HAP-1 (cell line): ENCODE measurements around the gene PTPRT.

Source experiments
- DNase-seq, 2 experiments: peaks; one replicate each; pipeline ENCODE4 v3.0.0-alpha.2; 2016 to 2020; ENCODE audit warnings: low spot score in 2 of 2
- H3K27me3 ChIP-seq: fragments of 250-450 bp; sonication (Bioruptor Pico); 2 replicates; pipeline ENCODE4 v1.5.1; 2020; ENCODE audit warnings: low read depth, mild to moderate bottlenecking, moderate library complexity
- H3K36me3 ChIP-seq: fragments of 250-450 bp; sonication (Bioruptor Pico); replicated peaks from 2 replicates; pipeline ENCODE4 v1.5.1; 2020; ENCODE audit warnings: mild to moderate bottlenecking
- H3K4me1 ChIP-seq: fragments of 250-450 bp; sonication (Bioruptor Pico); 2 replicates; pipeline ENCODE4 v1.5.1; 2020; ENCODE audit warnings: mild to moderate bottlenecking
- H3K4me3 ChIP-seq: fragments of 250-450 bp; sonication (Bioruptor Pico); 2 replicates; pipeline ENCODE4 v1.5.1; 2020; ENCODE audit warnings: mild to moderate bottlenecking, moderate library complexity
- H3K9me3 ChIP-seq: fragments of 250-450 bp; sonication (Bioruptor Pico); 2 replicates; pipeline ENCODE4 v1.5.1; 2020; ENCODE audit warnings: mild to moderate bottlenecking, moderate library complexity
- in situ Hi-C: fragments of 300-500 bp; cut with MboI; formaldehyde crosslinking; loops from 3 replicates; pipeline ENCODE4 v1.14.3; 2020; ENCODE audit warnings: low sequenced_read_pairs, inconsistent platforms, mixed read lengths

The PTPRT gene

DNA sequence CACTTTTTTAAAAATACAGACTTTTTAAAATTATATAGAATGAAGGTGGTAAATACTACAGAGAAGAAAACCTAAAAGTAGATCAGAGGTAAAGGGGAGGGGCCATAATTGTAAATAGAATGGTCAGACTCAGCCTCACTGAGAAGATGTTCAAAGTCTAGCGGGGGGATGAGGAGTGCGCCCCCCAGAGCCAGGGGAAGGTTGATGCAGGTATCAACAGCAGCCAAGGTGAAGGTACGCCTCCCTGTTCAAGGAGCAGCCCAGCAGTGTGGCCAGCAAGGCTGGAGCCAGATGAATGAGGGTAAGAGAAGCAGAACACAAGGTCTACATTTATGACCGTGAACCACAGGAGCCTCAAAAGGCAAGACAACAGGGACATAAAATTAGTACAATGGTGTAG, 204.1 kb downstream of the PTPRT start:
- Histone ChIP-seq H3K4me3 (no peak overlapping the region), H3K27me3 (no peaks in the 10 kb centered on the region), H3K4me1 (no peaks in the 10 kb centered on the region), H3K9me3 (no peaks in the 10 kb centered on the region), H3K36me3 (no peaks in the 10 kb centered on the region)
- no peak for DNase-seq
- in situ Hi-C loops, result no loop called here

DNA sequence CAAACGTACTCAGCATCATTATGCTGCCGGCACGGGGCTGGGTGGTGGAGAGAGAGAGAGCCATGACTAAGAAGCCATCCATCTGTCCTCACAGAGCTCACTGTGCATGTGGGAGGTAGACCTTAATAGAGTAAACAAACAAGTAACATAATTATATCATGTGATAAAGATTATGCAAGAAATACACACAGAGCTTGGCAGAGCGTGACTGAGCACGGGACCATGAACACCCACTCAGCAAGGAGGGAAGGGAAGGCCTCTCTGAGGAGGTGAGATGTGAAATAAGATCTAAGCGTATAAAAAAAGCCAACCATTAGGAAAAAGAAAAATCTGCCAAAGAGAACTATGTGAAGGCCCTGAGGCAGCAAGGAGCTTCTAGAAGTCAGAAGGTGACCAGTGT, 207.5 kb downstream of the PTPRT start:
- DNase-seq, result no peak
- Histone ChIP-seq H3K4me3 (no peak overlapping the region), H3K9me3 (no peaks in the 10 kb centered on the region), H3K36me3 (no peaks in the 10 kb centered on the region), H3K27me3 (no peaks in the 10 kb centered on the region), H3K4me1 (no peaks in the 10 kb centered on the region)
- in situ Hi-C loops, result no loop called here

DNA sequence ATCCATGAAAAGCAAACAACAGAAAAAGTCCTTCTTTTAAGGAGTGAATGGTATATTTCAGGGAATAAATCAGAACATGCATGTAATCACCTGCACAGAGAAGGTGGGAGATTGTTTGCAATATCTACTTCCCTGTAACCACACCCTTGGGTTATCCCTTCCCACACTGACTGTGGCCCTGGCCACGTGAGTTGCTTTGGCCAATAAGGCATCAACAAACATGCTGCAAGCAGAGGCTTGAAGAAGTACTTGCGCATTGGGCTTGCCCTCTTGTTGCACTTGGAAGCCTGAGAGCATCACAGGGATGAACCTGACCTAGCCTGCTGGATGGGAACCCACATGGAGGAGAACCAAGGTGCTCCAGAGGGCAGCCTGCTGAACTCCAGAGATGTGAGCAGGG, 208.5 kb downstream of the PTPRT start:
- H3K4me1 ChIP-seq, result no peaks in the 10 kb centered on the region
- H3K4me3 ChIP-seq, result no peak overlapping the region
- in situ Hi-C loops, result no loop called here
- H3K9me3 ChIP-seq, result no peaks in the 10 kb centered on the region
- no peak for DNase-seq
- H3K36me3 ChIP-seq, result no peaks in the 10 kb centered on the region
- no peaks in the 10 kb centered on the region for H3K27me3 ChIP-seq

DNA sequence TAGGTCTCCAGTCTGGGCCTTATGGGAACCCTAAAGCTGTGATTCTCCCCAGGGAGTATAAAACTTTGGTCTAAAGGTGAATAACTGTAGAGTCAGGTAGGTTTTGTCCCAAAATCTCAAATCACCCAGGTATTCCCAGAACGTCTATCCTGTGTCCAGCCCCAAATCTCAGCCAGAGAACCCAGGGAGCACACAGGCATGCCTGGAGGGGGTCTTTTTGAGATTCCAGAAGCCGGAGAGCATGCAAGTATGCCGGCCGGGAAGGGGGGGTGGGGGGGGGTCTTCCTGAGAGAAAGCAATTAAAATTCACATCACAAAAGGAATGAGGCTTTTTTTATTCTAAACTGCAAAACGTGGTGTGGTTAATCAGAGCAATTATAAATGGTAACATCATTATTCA, 210.0 kb downstream of the PTPRT start:
- Histone ChIP-seq H3K36me3 (no peaks in the 10 kb centered on the region), H3K9me3 (no peaks in the 10 kb centered on the region), H3K4me3 (no peak overlapping the region), H3K4me1 (no peaks in the 10 kb centered on the region), H3K27me3 (no peaks in the 10 kb centered on the region)
- no peak for DNase-seq
- in situ Hi-C loops, result no loop called here

DNA sequence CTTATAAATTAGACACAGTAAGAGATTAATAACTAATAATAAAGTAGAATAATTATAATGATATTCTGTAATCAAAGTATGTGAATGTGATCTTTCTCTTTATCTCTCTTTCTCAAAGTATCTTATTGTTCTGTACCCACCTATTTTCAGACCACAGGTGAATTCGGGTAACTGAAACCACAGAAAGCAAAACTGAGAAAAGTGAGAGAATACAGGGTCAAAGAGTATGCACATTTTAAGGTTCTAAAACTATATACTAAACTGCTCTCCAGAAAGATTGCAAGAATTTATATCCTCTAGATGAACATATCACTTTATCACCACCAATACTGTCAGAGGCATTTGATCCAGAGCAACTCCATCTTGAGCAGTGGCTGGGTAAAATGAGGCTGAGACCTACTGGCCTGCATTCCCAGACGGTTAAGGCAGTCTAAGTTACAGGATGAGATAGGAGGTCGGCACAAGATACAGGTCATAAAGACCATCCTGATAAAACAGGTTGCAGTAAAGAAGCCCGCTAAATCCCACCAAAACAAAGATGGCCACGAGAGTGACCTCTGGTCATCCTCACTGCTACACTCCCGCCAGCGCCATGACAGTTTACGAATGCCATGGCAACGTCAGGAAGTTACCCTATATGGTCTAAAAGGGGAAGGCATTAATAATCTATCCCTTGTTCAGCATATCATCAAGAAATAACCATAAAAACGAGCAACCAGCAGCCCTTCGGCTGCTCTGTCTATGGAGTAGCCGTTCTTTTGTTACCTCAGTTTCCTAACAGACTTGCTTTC, 211.3 kb downstream of the PTPRT start:
- DNase-seq, result no peak
- no peaks in the 10 kb centered on the region for H3K36me3 ChIP-seq
- H3K27me3 ChIP-seq, result no peaks in the 10 kb centered on the region
- H3K4me1 ChIP-seq, result no peaks in the 10 kb centered on the region
- H3K9me3 ChIP-seq, result no peaks in the 10 kb centered on the region
- in situ Hi-C loops, result no loop called here
- H3K4me3 ChIP-seq, result no peak overlapping the region

DNA sequence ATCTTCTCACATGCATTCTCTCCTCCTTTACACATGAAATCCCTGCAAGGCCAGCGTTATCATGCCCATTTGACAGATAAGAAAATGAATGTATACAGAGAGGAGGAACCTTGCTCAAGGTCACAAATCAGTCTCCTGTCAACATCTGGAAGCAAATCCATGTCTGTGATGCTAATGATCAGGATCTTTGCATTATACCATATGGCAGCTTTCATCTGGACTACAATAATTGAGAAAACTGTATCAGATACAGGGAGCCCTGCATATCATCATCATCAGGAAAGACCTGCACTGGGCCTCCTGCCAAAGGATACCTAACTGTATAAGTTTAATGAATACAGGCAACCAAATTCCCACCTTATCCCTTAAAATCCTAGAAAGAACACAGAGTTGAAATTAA, 213.7 kb downstream of the PTPRT start:
- no peaks in the 10 kb centered on the region for H3K27me3 ChIP-seq
- H3K4me1 ChIP-seq, result no peaks in the 10 kb centered on the region
- H3K9me3 ChIP-seq, result no peaks in the 10 kb centered on the region
- no peak for DNase-seq
- in situ Hi-C loops, result no loop called here
- no peaks in the 10 kb centered on the region for H3K36me3 ChIP-seq
- no peak overlapping the region for H3K4me3 ChIP-seq

DNA sequence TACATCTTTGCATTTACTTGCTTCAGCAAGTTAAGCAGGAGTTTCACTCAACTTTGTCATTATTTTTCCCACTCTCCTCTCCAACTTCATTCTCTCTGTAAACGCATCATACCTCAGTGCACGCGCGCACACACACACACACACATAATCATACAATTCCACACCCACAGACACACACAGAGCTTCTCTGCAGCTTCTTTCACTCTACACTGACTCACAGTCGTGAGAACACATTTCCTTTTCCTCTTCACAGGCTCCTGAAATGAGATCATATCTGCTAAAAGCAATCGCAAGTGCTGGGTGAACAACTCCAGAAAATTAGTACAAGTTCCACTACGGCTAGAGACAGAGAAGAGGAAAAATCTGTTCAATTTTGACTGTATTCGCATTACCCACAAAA, 215.4 kb downstream of the PTPRT start:
- H3K4me1 ChIP-seq, result no peaks in the 10 kb centered on the region
- no peak overlapping the region for H3K4me3 ChIP-seq
- H3K27me3 ChIP-seq, result no peaks in the 10 kb centered on the region
- no peaks in the 10 kb centered on the region for H3K36me3 ChIP-seq
- no peak for DNase-seq
- in situ Hi-C loops, result no loop called here
- H3K9me3 ChIP-seq, result no peaks in the 10 kb centered on the region

DNA sequence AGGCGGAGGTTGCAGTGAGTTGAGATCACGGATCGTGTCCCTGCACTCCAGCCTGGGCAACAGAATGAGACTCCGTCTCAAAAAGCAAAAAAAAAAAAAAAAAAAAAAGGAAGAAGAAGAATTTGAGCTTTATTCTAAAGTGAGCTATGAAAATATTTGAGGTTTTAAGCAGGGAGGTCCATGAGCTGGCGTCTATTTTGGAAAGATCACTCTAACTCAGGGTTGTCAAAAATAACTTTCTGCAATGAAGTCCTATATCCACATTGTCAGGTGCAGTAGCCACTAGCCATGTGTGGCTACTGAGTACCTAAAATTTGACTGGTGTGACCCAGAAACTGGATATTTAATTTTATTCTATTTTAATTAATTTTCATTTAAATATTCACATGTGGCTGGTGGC, 217.1 kb downstream of the PTPRT start:
- no peak overlapping the region for H3K4me3 ChIP-seq
- in situ Hi-C loops, result no loop called here

DNA sequence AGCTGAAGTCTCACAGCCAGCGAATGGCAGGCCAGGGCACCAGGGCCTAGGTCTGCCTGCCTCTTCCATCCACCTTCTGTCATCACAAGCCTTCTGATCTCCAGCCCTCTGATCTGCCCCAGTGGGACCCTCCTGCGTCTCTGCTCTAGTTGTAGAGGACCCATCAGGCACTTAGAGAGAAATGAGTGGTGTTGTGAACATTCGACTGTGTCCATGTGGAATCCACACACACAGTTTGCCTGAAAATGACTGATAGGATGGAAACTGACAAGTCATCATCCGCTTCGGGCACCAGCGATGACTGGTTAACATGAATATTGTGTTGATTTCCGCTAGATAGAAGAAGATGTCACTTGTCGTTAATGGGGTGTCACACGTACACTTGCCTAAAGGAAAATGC, 221.0 kb downstream of the PTPRT start:
- Histone ChIP-seq H3K9me3 (no peaks in the 10 kb centered on the region), H3K4me3 (no peak overlapping the region), H3K36me3 (no peaks in the 10 kb centered on the region), H3K27me3 (no peaks in the 10 kb centered on the region), H3K4me1 (no peaks in the 10 kb centered on the region)
- DNase-seq, result no peak
- in situ Hi-C loops, result no loop called here

More for the DNA sequence above, 217.1 kb downstream of the PTPRT start:
- no peaks in the 10 kb centered on the region for H3K4me1 ChIP-seq
- no peak for DNase-seq
- no peaks in the 10 kb centered on the region for H3K27me3 ChIP-seq
- no peaks in the 10 kb centered on the region for H3K36me3 ChIP-seq
- no peaks in the 10 kb centered on the region for H3K9me3 ChIP-seq

DNA sequence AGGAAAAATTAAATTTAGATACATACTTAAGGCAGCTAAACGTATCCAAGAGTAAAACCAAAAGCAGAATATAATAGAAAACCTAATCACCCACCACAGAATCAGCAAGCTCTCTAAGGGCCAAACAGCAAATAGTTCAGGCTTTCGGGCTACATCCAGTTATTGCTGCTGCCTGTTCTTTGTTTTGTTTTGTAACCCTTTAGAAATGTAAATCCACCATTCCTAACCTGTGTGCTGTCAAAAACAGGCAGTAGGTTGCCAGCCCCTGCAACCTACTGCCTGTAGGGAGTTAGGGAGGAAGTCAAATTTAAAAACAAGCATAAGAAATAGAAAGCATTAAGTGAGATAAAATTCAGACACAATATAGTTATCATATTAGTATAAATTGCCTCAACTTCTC, 225.9 kb downstream of the PTPRT start:
- Histone ChIP-seq H3K4me1 (no peaks in the 10 kb centered on the region), H3K36me3 (no peaks in the 10 kb centered on the region), H3K9me3 (no peaks in the 10 kb centered on the region), H3K4me3 (no peak overlapping the region), H3K27me3 (no peaks in the 10 kb centered on the region)
- no peak for DNase-seq
- in situ Hi-C loops, result no loop called here

DNA sequence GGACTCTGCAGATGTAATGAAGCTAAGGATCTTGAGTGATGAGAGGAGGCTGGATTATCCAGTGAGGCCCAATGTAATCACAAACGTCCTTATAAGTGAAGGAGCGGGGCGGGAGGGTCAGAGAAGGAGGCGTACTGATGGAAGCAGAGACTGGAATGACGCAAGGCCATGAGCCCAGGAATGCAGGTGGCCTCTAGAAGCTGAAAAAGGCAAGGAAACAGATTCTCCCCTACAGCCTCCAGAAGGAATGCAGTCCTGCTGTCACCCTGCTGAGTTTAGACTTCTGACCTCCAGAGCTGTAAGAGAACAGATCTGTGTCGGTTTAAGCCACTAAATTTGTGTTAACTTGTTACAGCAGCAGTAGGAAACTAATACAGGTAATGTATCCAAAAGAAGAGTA, 227.9 kb downstream of the PTPRT start:
- Histone ChIP-seq H3K27me3 (no peaks in the 10 kb centered on the region), H3K4me3 (no peak overlapping the region), H3K36me3 (no peaks in the 10 kb centered on the region), H3K9me3 (no peaks in the 10 kb centered on the region), H3K4me1 (no peaks in the 10 kb centered on the region)
- DNase-seq, result no peak
- in situ Hi-C loops, result no loop called here

DNA sequence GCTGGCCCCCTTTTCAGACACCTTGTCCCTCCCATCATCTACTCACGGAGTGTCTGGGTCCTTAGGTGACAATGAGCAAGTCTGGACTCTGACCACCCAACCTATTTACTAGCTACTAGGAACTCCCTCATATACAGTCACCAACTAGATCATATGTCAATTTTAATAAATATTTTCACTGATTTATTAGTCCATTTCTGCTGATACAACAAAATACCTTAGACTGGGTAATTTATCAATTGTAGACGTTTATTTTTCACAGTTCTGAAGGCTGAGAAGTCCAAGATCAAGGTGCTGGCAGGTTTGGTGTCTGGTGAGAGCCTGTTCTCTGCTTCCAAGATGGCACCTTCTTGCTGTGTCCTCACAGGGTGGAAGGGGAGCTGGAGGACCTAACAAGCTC, 229.7 kb downstream of the PTPRT start:
- no peaks in the 10 kb centered on the region for H3K27me3 ChIP-seq
- in situ Hi-C loops, result no loop called here
- no peaks in the 10 kb centered on the region for H3K9me3 ChIP-seq
- no peak for DNase-seq
- H3K4me3 ChIP-seq, result no peak overlapping the region
- no peaks in the 10 kb centered on the region for H3K36me3 ChIP-seq
- no peaks in the 10 kb centered on the region for H3K4me1 ChIP-seq

DNA sequence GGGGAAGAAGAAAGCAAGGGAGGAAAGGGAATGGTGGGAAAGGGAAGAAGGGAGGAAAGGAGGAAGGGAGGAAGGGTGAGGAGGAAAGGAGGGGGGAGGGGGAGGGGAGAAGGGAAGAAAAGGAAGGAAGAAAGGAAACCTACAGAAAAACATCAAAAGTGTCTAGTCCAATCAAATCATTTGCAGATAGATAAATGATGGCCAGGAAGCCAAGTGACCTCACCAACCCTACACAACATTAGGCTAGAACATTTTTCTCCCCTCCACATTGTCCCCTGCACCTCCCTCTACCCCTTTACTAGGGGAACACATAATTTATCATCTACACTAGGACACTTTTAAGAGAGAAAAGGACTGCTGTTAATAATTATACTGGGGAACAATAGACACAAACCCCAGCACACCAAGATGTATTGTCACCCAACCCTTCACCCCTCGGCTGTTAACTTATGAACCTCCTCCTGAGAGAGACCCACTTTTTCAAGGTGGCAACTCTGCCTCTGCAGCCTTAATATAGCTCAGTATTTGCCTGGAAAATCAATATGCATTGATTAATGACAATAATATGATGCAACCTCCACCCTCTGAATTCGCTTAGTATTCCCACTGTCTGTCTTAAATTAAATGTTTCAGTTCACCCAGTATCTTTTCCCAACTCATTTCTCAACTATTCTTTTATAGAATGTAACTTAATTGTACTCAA, 231.2 kb downstream of the PTPRT start:
- Histone ChIP-seq H3K4me1 (no peaks in the 10 kb centered on the region), H3K27me3 (no peaks in the 10 kb centered on the region), H3K9me3 (no peaks in the 10 kb centered on the region), H3K36me3 (no peaks in the 10 kb centered on the region), H3K4me3 (no peak overlapping the region)
- DNase-seq, result no peak
- in situ Hi-C loops, result no loop called here

DNA sequence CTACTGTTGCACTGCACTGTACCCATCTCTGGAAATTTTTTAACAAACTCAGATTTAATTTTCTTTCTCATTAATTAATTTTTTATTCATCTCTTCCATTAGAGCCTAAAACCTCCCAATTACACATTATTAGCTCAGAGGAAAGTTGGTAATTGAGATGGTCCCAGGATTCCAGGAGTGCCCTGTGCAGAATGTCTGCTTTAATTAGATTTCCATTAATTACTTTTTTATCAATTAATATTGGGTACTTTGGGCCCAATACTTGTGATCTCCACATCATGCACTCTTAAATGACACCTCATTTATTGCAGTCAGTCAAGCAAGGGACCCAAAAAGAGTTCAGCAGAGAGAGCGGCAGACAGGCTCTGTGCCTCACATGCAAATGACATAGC, 232.0 kb downstream of the PTPRT start:
- Histone ChIP-seq H3K4me3 (no peak overlapping the region), H3K27me3 (no peaks in the 10 kb centered on the region), H3K36me3 (no peaks in the 10 kb centered on the region), H3K9me3 (no peaks in the 10 kb centered on the region), H3K4me1 (no peaks in the 10 kb centered on the region)
- in situ Hi-C loops, result no loop called here
- DNase-seq, result no peak
